ENCODE results near the gene FBXO2.
"Not testable (repeated sequence)": the region's sequence is repeated elsewhere in the genome, so short reads cannot be mapped to it uniquely, and the experiment has no call there.

Gene FBXO2

GRCh38 chr1:11610629-11611180 lies 43.5 kb downstream of the FBXO2 start:
- TF ChIP-seq CTCF (IDR thresholded peaks at IDR 0.05) = no peak
- intact Hi-C loops (cut with DNase I; ENCODE audit: low total_unique reads) = no loop called here
- H3K36me3 ChIP-seq = no peaks in the 10 kb centered on the region
- no peak for DNase-seq
- peaks cover 0 to 31% of the 10 kb centered on the region in 2 donors for H3K27me3 ChIP-seq
- no peaks in the 10 kb centered on the region for H3K4me1 ChIP-seq
- peaks cover 0 to 4% (median 0%) of the 10 kb centered on the region in 3 donors for H3K9me3 ChIP-seq
- no peak overlapping the region for H3K27ac ChIP-seq
- H3K4me3 ChIP-seq = no peak overlapping the region

GRCh38 chr1:11609378-11609777 lies 44.9 kb downstream of the FBXO2 start:
- H3K4me1 ChIP-seq; H3K27ac ChIP-seq; intact Hi-C loops (cut with DNase I; ENCODE audit: low total_unique reads); H3K36me3 ChIP-seq; H3K4me3 ChIP-seq; H3K9me3 ChIP-seq; DNase-seq: not testable (repeated sequence)
- peaks cover 0 to 20% of the 10 kb centered on the region in 2 donors for H3K27me3 ChIP-seq

GRCh38 chr1:11608596-11609130 lies 45.6 kb downstream of the FBXO2 start:
- H3K4me1 ChIP-seq; DNase-seq; H3K4me3 ChIP-seq; H3K9me3 ChIP-seq; intact Hi-C loops (cut with DNase I; ENCODE audit: low total_unique reads); H3K27ac ChIP-seq; H3K36me3 ChIP-seq: not testable (repeated sequence)
- H3K27me3 ChIP-seq = peaks cover 0 to 19% of the 10 kb centered on the region in 2 donors

GRCh38 chr1:11606775-11607174 lies 47.5 kb downstream of the FBXO2 start:
- no peaks in the 10 kb centered on the region for H3K36me3 ChIP-seq
- TF ChIP-seq CTCF (IDR thresholded peaks at IDR 0.05) = no peak
- H3K27ac ChIP-seq = no peak overlapping the region
- no peaks in the 10 kb centered on the region for H3K4me1 ChIP-seq
- peaks cover 0 to 4% (median 0%) of the 10 kb centered on the region in 3 donors for H3K9me3 ChIP-seq
- H3K4me3 ChIP-seq = no peak overlapping the region
- DNase-seq = no peak
- intact Hi-C loops (cut with DNase I; ENCODE audit: low total_unique reads) = no loop called here
- H3K27me3 ChIP-seq = peaks cover 0 to 26% of the 10 kb centered on the region in 2 donors

- no peak overlapping the region for H3K27ac ChIP-seq
- H3K4me1 ChIP-seq = no peaks in the 10 kb centered on the region
- intact Hi-C loops (cut with DNase I; ENCODE audit: low total_unique reads) = no loop called here
- H3K4me3 ChIP-seq = no peak overlapping the region
- peaks cover 0 to 4% (median 0%) of the 10 kb centered on the region in 3 donors for H3K9me3 ChIP-seq
- no peak for TF ChIP-seq CTCF (IDR thresholded peaks at IDR 0.05)
- no peaks in the 10 kb centered on the region for H3K36me3 ChIP-seq
- DNase-seq = no peak
- peaks cover 0 to 41% of the 10 kb centered on the region in 2 donors for H3K27me3 ChIP-seq
Observed at GRCh38 chr1:11602981-11603380, 51.2 kb downstream of the FBXO2 start.

- intact Hi-C loops (cut with DNase I; ENCODE audit: low total_unique reads) = no loop called here
- no peak for TF ChIP-seq CTCF (IDR thresholded peaks at IDR 0.05)
- H3K36me3 ChIP-seq = no peaks in the 10 kb centered on the region
- no peak overlapping the region for H3K4me3 ChIP-seq
- H3K4me1 ChIP-seq = no peaks in the 10 kb centered on the region
- H3K27me3 ChIP-seq = peaks cover 0 to 47% of the 10 kb centered on the region in 2 donors
- peaks cover 0 to 4% (median 0%) of the 10 kb centered on the region in 3 donors for H3K9me3 ChIP-seq
- no peak overlapping the region for H3K27ac ChIP-seq
- DNase-seq = no peak
Observed at GRCh38 chr1:11602424-11602823, 51.8 kb downstream of the FBXO2 start.
